Measurements from ENCODE around the gene DMAC2.

DNA sequence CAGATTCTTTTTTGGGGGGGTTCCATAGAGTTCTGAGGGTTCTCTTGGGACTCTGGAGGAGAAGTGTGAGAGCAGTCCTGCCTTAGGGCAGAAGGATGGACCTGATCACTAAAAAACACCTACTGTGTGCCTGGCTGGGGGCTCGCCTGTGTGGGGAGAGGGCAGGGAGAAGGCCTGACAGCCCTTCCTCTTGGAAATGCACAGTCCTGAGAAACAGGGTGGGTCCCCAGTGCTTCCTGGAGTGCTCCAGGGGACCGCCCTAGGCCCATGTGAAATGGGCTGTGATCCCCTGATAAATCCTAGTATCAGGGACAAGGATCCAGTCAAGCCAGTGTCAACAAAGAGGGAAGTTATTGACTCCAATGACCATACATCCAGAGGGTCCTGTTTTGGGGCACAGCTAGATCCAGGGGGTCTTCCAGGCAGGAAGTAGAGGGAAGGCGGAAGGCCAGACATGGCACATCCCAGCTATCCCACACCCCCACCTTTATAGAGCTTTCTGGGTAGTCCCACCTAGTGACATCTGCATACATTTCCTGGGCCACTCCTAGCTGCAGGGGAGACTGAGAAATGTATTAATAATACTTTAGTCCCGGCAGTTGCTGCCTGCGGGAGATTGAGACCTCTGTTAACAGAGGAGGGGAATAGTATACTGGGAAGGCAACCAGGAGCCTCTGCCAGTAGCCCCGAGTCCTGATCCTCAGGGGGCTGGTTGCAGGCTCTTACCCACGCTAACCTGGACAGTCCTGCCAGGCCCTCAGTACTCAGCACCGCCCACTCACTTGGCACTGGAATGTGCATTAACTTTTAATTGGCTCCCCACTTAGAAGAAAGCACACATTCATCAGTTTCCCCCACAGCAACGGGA is 28.4 kb downstream of the DMAC2 start:
- TF ChIP-seq POLR2AphosphoS5 (IDR thresholded peaks at IDR 0.05; ENCODE audit: low read depth, low read length), result no peak
- TF ChIP-seq POLR2A (IDR thresholded peaks at IDR 0.05; ENCODE audit: low read depth, low read length), result no peak
- no peak for TF ChIP-seq TAF1 (IDR thresholded peaks at IDR 0.05; ENCODE audit: borderline replicate concordance, low read depth, low read length)
